K562 (cell line): ENCODE data around the gene WDHD1. TPM values are rescaled to one million over a fixed set of nuclear protein-coding genes. Genes with fewer than 3 reads are reported as not detected.
A peak's percentile ranks its signal among the peaks of the same experiment; 100 is the strongest.

ENCODE experiments used
- ATAC-seq: fragments of 200-7000 bp; cut with Tn5 transposase; 3 replicates; pipeline ENCODE4 v1.9.1; 2020; ENCODE audit warnings: moderate library complexity
- BruUV-seq: library from RNA; stranded (reverse); fragments of 400-500 nt; replicated peaks from 2 replicates; lab custom pipeline; 2021; lab: Mats Ljungman, UMichigan
- CTCF ChIA-PET: fragments of 300-600 bp; formaldehyde crosslinking; extraction: SDS; loops from one replicate; lab custom pipeline; 2021; ENCODE audit warnings: low intra/inter-chr PET ratio; lab: Yijun Ruan, JAX
- POLR2A ChIA-PET: fragments of 300-600, 350-650 bp; sonication (Branson Sonifier 250); formaldehyde crosslinking; extraction: SDS; loops from one replicate; lab custom pipeline; 2021; ENCODE audit warnings: antibody characterized with exemption, inconsistent platforms; lab: Yijun Ruan, JAX
- DNase-seq, 4 experiments: peaks; one replicate each; pipeline versions ENCODE4 v3.0.0 to v3.0.0-alpha.2; 2011 to 2018; ENCODE audit warnings: low spot score in 3 of 4, mixed read lengths in 3 of 4; ENCODE audit errors: extremely low read depth in 1 of 4
- FAIRE-seq: peaks from 2 replicates; lab custom pipeline; 2011; peaks lifted over from hg19 to GRCh38; lab: Jason Lieb, UNC
- H2AFZ ChIP-seq: 2 replicates; pipeline ENCODE4 v1.6.0; 2011; ENCODE audit warnings: low read depth, low read length, control low read depth, inconsistent platforms
- H3K27ac ChIP-seq: fragments of 200-600 bp; 3 replicates; pipeline ENCODE4 v1.8.0; 2011; ENCODE audit warnings: low read depth, mild to moderate bottlenecking, control low read depth, inconsistent platforms, low read length, moderate library complexity, mixed read lengths; ENCODE audit errors: extremely low read depth
- H3K27me3 ChIP-seq, 2 experiments: fragments of 300-600 bp in 1 of 2; 2 replicates in 1 of 2; 3 replicates in 1 of 2; pipeline versions ENCODE4 v1.6.0 to v1.8.0; 2011; ENCODE audit warnings: inconsistent platforms in 2 of 2, low read length in 2 of 2, mild to moderate bottlenecking in 1 of 2, mixed read lengths in 1 of 2, moderate library complexity in 1 of 2; ENCODE audit not compliant: control insufficient read depth in 2 of 2, insufficient read depth in 2 of 2
- H3K36me3 ChIP-seq: fragments of 300-600 bp; 3 replicates; pipeline ENCODE4 v1.8.0; 2011; ENCODE audit warnings: mild to moderate bottlenecking, low read length, inconsistent platforms; ENCODE audit not compliant: control insufficient read depth, insufficient read depth
- H3K4me1 ChIP-seq, 2 experiments: fragments of 200-600 bp in 1 of 2; replicated peaks in 1 of 2; 2 replicates in 1 of 2; 3 replicates in 1 of 2; pipeline versions ENCODE4 v1.5.1 to v1.8.0; 2011; ENCODE audit warnings: inconsistent platforms in 2 of 2, low read length in 2 of 2, mild to moderate bottlenecking in 1 of 2, mixed read lengths in 1 of 2, moderate library complexity in 1 of 2; ENCODE audit not compliant: control insufficient read depth in 2 of 2, insufficient read depth in 2 of 2
- H3K4me2 ChIP-seq: 2 replicates; pipeline ENCODE4 v1.6.1; 2011; ENCODE audit warnings: low read length, control low read depth, inconsistent platforms, mixed read lengths; ENCODE audit not compliant: insufficient read depth
- H3K4me3 ChIP-seq: fragments of 200-600 bp; sonication (generic), shearing (Covaris generic); 2 replicates; pipeline ENCODE4 v1.5.1; 2016; ENCODE audit warnings: control low read depth, inconsistent platforms
- H3K79me2 ChIP-seq: fragments of 200-600 bp; 3 replicates; pipeline ENCODE4 v1.8.0; 2011; ENCODE audit warnings: low read length, inconsistent platforms; ENCODE audit not compliant: control insufficient read depth, insufficient read depth
- H3K9ac ChIP-seq, 2 experiments: 2 replicates each; pipeline versions ENCODE4 v1.6.0 to v1.6.1; 2011; ENCODE audit warnings: low read depth in 2 of 2, low read length in 2 of 2, control low read depth in 1 of 2, inconsistent platforms in 1 of 2, mild to moderate bottlenecking in 1 of 2, mixed read lengths in 1 of 2; ENCODE audit not compliant: insufficient read depth in 1 of 2
- H3K9me1 ChIP-seq: one replicate; pipeline ENCODE4 v1.6.0; 2011; ENCODE audit warnings: inconsistent platforms, mild to moderate bottlenecking, low read length, moderate library complexity; ENCODE audit not compliant: control insufficient read depth, insufficient read depth
- H3K9me3 ChIP-seq: replicated peaks from 2 replicates; pipeline ENCODE4 v1.5.1; 2011; ENCODE audit warnings: low read depth, low read length, inconsistent platforms; ENCODE audit not compliant: control insufficient read depth, insufficient read depth
- H4K20me1 ChIP-seq: replicated peaks from 2 replicates; pipeline ENCODE4 v1.6.1; 2011; ENCODE audit warnings: low read length, inconsistent platforms, mixed read lengths; ENCODE audit not compliant: control insufficient read depth, insufficient read depth
- C11orf30 ChIP-seq: fragments of 450-650 bp; IDR thresholded peaks from 2 replicates; pipeline ENCODE4 v1.6.1; 2016; ENCODE audit warnings: low read depth, mild to moderate bottlenecking
- MAFF ChIP-seq: IDR thresholded peaks from 2 replicates; pipeline ENCODE4 v1.6.1; 2012; ENCODE audit warnings: low read length, improper control_type of control experiment
- MAFG ChIP-seq: fragments of 450-650 bp; conservative IDR thresholded peaks from 2 replicates; pipeline ENCODE4 v1.6.1; 2016; ENCODE audit warnings: missing genetic modification characterization, missing compliant biosample characterization
- MAFK ChIP-seq: IDR thresholded peaks from 2 replicates; pipeline ENCODE4 v1.6.1; 2011; ENCODE audit warnings: low read length, improper control_type of control experiment
- SIN3A ChIP-seq, 2 experiments: fragments of 150-350 bp in 1 of 2; IDR thresholded peaks; 2 replicates each; pipeline ENCODE4 v1.6.1; 2011 to 2016; ENCODE audit warnings: borderline replicate concordance in 2 of 2, low read depth in 2 of 2, low read length in 2 of 2, mild to moderate bottlenecking in 2 of 2, moderate library complexity in 2 of 2; ENCODE audit not compliant: control insufficient read depth in 1 of 2
- SMAD3 ChIP-seq: fragments of 450-650 bp; formaldehyde crosslinking; conservative IDR thresholded peaks from 2 replicates; pipeline ENCODE4 v1.4.0; 2020; ENCODE audit warnings: mild to moderate bottlenecking
- ZNF316 ChIP-seq: fragments of 450-650 bp; IDR thresholded peaks from 2 replicates; pipeline ENCODE4 v1.6.1; 2016
- WGBS: fragments of 100-300 bp; shearing (Covaris generic); methylation state at CpG from one replicate; pipeline ENCODE4 v1.1.6; 2016; ENCODE audit warnings: low coverage, mixed read lengths; ENCODE audit not compliant: insufficient coverage; ENCODE audit errors: missing lambda C conversion rate; 5-methylcytosine and 5-hydroxymethylcytosine counted together
- in situ Hi-C: fragments of 300-500 bp; cut with MboI; formaldehyde crosslinking; loops from 4 replicates; pipeline ENCODE4 v1.15.0; 2018; ENCODE audit warnings: inconsistent platforms, mixed read lengths
- intact Hi-C: fragments of 100-400 bp; cut with micrococcal nuclease; formaldehyde crosslinking; loops from 2 replicates; pipeline ENCODE4 v1.14.2; 2022
- polyA plus RNA-seq, 8 experiments: library from polyadenylated mRNA; depleted of rRNA in 4 of 8; stranded (reverse) in 5 of 8; unstranded in 3 of 8; fragments of >200 nt; fragmentation: Nextera tagmentation in 2 of 8; fragmentation: Illumina TruSeq in 1 of 8; extraction: Ambion mirVana in 2 of 8; extraction: Trizol in 1 of 8; gene quantifications; 2 replicates each; pipeline versions ENCODE4 v1.2.1 to v1.2.3, GENCODE V29; 2011 to 2014; ENCODE audit warnings: inconsistent platforms in 1 of 8, missing spikeins in 1 of 8
- total RNA-seq, 7 experiments: library from RNA; depleted of rRNA in 6 of 7; stranded (reverse); fragments of >200 nt in 6 of 7; fragmentation: Illumina TruSeq in 2 of 7; extraction: Trizol in 2 of 7; gene quantifications; 2 replicates each; pipeline versions ENCODE4 v1.2.1 to v1.2.3, GENCODE V29; 2011 to 2021; ENCODE audit warnings: low replicate concordance in 1 of 7

The WDHD1 gene
- total and polyA plus RNA-seq, 9 of the 15 experiments (the other 6 are each of a cell fraction or from before 2014, with no cell fraction given): 11.7 to 39.1 (median 30.0) TPM

- CTCF ChIA-PET: interaction anchor here (0.6 kb wide), 1 partner anchor 149 kb away, joined by 3 read pairs; no protein-coding TSS in a partner anchor
- in situ Hi-C loops (no loop called here), intact Hi-C loops (no loop called here)
- Histone ChIP-seq H2AFZ (no peak overlapping the region), H3K36me3 (peaks cover 23% of the 10 kb centered on the region; the same call in 2 of the 3 replicates), H3K4me2 (no peak overlapping the region), H4K20me1 (no peaks in the 10 kb centered on the region; the same call in 1 of the 2 replicates), H3K9me3 (no peaks in the 10 kb centered on the region), H3K9ac (no peak overlapping the region), H3K27me3 (no peaks in the 10 kb centered on the region), H3K4me3 (no peak overlapping the region), H3K27ac (no peak overlapping the region), H3K9me1 (no peaks in the 10 kb centered on the region), H3K4me1 (peaks cover 8 to 12% of the 10 kb centered on the region in 2 experiments; a peak in 3 of 5 replicates), H3K79me2 (peaks cover 29% of the 10 kb centered on the region)
- no peak for ATAC-seq
- POLR2A ChIA-PET: interaction anchor here (0.6 kb wide), 1 partner anchor 30 kb away, joined by 3 read pairs; no protein-coding TSS in a partner anchor
- TF ChIP-seq SIN3A (IDR thresholded peaks at IDR 0.05; ENCODE audit: borderline replicate concordance in 2 of 2, control insufficient read depth in 1 of 2, low read depth in 2 of 2, low read length in 2 of 2) (no peak), ZNF316 (peak; percentile 96), MAFK (peak; percentile 94), SMAD3 (CRISPR knock-in tag) (no peak), MAFF (peak; percentile 93), C11orf30 (peak; percentile 91), MAFG (tag) (peak; percentile 82)
- WGBS: 71% methylated on average over 2 of the region's 2 CpGs
- FAIRE-seq: no peak
- DNase-seq: no peak
- BruUV-seq: no TSS peak
Observed at GRCh38 chr14:55048900-55049436, 22.1 kb upstream of the WDHD1 start.
